ENCODE data around the gene PIGH. TPM values are rescaled to one million over a fixed set of nuclear protein-coding genes. Genes with fewer than 3 reads are reported as not detected.

Gene PIGH
- polyA plus RNA-seq, 1 of the 3 experiments (the other 2 are of a cell fraction) = 23.6 TPM

- no peak overlapping the region for H3K27ac ChIP-seq (ENCODE audit: low read depth in 2 of 2, low read length in 1 of 2)
- ChIA-PET CTCF (interaction anchor here (0.8 to 4.0 kb wide), 6 partner anchors 13 to 147 kb away, joined by 3 to 18 read pairs (median 6); partner anchors contain the start of gene PIGH), POLR2A (no interaction called here)
- WGBS (ENCODE audit: low lambda C conversion rate) = 69% methylated on average over 3 of the region's 3 CpGs
- H3K4me3 ChIP-seq (ENCODE audit: low read depth in 2 of 2, low read length in 1 of 2) = no peak overlapping the region
- no peak overlapping the region for H2AFZ ChIP-seq (ENCODE audit: low read depth)
- H3K36me3 ChIP-seq (replicated peaks in 1 of 2; ENCODE audit: control insufficient read depth in 1 of 2, insufficient read depth in 2 of 2, low read length in 1 of 2) = no peaks in the 10 kb centered on the region
- no peaks in the 10 kb centered on the region for H3K4me1 ChIP-seq (ENCODE audit: control insufficient read depth in 1 of 2, insufficient read depth in 2 of 2, low read depth in 1 of 2, low read length in 1 of 2)
- H3K9ac ChIP-seq = no peak overlapping the region
- no peaks in the 10 kb centered on the region for H3K9me3 ChIP-seq
- H3K4me2 ChIP-seq = no peak overlapping the region
- TF ChIP-seq REST (IDR thresholded peaks at IDR 0.05; ENCODE audit: low read depth, low read length) = no peak
- TF ChIP-seq IRF3 (IDR thresholded peaks at IDR 0.05; ENCODE audit: low read depth, low read length) = no peak
- TF ChIP-seq EP300 (IDR thresholded peaks at IDR 0.05; ENCODE audit: borderline replicate concordance in 1 of 2, low read depth in 1 of 2, low read length in 1 of 2) = no peak
- TF ChIP-seq MAX (IDR thresholded peaks at IDR 0.05; ENCODE audit: low read depth) = no peak
- no peak for TF ChIP-seq FOSL2 (IDR thresholded peaks at IDR 0.05; ENCODE audit: borderline replicate concordance, low read depth)
- TF ChIP-seq CHD2 (IDR thresholded peaks at IDR 0.05; ENCODE audit: low read length, partially characterized antibody) = no peak
- TF ChIP-seq SIN3A (IDR thresholded peaks at IDR 0.05; ENCODE audit: borderline replicate concordance, low read depth, low read length) = no peak
- TF ChIP-seq RFX5 (IDR thresholded peaks at IDR 0.05; ENCODE audit: low read length) = no peak
- no peak for TF ChIP-seq MEF2A (IDR thresholded peaks at IDR 0.05; ENCODE audit: borderline replicate concordance, low read depth)
- H3F3A ChIP-seq (replicated peaks; ENCODE audit: insufficient read depth) = no peaks in the 10 kb centered on the region
- no peak for DNase-seq
- H4K20me1 ChIP-seq (ENCODE audit: insufficient read depth) = no peaks in the 10 kb centered on the region
- no peaks in the 10 kb centered on the region for H3K27me3 ChIP-seq (ENCODE audit: insufficient read depth)
- H3K9me2 ChIP-seq = no peaks in the 10 kb centered on the region
- no peaks in the 10 kb centered on the region for H3K79me2 ChIP-seq (ENCODE audit: insufficient read depth)
Measured at GRCh38 chr14:67557656-67558055, 42.4 kb downstream of the PIGH start.

- Histone ChIP-seq H3K79me2 (ENCODE audit: insufficient read depth) (no peaks in the 10 kb centered on the region), H3K4me1 (ENCODE audit: control insufficient read depth in 1 of 2, insufficient read depth in 2 of 2, low read depth in 1 of 2, low read length in 1 of 2) (no peaks in the 10 kb centered on the region)
Measured at GRCh38 chr14:67557118-67557517, 43.0 kb downstream of the PIGH start.

More at GRCh38 chr14:67557118-67557517, 43.0 kb downstream of the PIGH start:
- no peaks in the 10 kb centered on the region for H3K36me3 ChIP-seq (replicated peaks in 1 of 2; ENCODE audit: control insufficient read depth in 1 of 2, insufficient read depth in 2 of 2, low read length in 1 of 2)
- H4K20me1 ChIP-seq (ENCODE audit: insufficient read depth) = no peaks in the 10 kb centered on the region
- DNase-seq = no peak
- no peaks in the 10 kb centered on the region for H3K9me3 ChIP-seq
- no peak overlapping the region for H3K4me2 ChIP-seq
- H3K4me3 ChIP-seq (ENCODE audit: low read depth in 2 of 2, low read length in 1 of 2) = no peak overlapping the region
- H3K9me2 ChIP-seq = no peaks in the 10 kb centered on the region
- H2AFZ ChIP-seq (ENCODE audit: low read depth) = no peak overlapping the region
- H3K9ac ChIP-seq = no peak overlapping the region
- H3K27ac ChIP-seq (ENCODE audit: low read depth in 2 of 2, low read length in 1 of 2) = no peak overlapping the region
- ChIA-PET CTCF (interaction anchor here (0.8 to 4.0 kb wide), 7 partner anchors 14 to 147 kb away, joined by 3 to 18 read pairs (median 8); partner anchors contain the start of gene PIGH), POLR2A (no interaction called here)
- no peak for TF ChIP-seq RXRA (IDR thresholded peaks at IDR 0.05; ENCODE audit: borderline replicate concordance, low read depth)
- 84% methylated on average over 7 of the region's 7 CpGs for WGBS (ENCODE audit: low lambda C conversion rate)
- H3K27me3 ChIP-seq (ENCODE audit: insufficient read depth) = no peaks in the 10 kb centered on the region
- no peaks in the 10 kb centered on the region for H3F3A ChIP-seq (replicated peaks; ENCODE audit: insufficient read depth)
